ENCODE data around the gene MYH15. TPM values are rescaled to one million over a fixed set of nuclear protein-coding genes. Genes with fewer than 3 reads are reported as not detected.

MYH15 gene
- total and polyA plus RNA-seq, 2 of the 4 experiments (the other 2 are of a cell fraction) = 0.10 to 0.36 TPM

- Histone ChIP-seq H2AK5ac (ENCODE audit: low read depth, low read length) (peak overlapping the region; percentile 13; the same call in 1 of the 2 replicates), H3K36me3 (ENCODE audit: control insufficient read depth, insufficient read depth, low read length) (no peaks in the 10 kb centered on the region), H3K9me1 (ENCODE audit: insufficient read depth, low read length) (peaks cover 8% of the 10 kb centered on the region), H4K91ac (ENCODE audit: insufficient read depth, low read depth, low read length) (no peak overlapping the region; the same call in 1 of the 2 replicates), H2AK9ac (replicated peaks; ENCODE audit: low read depth, low read length, poor library complexity) (no peak overlapping the region), H3K9ac (ENCODE audit: low read depth, low read length) (no peak overlapping the region), H3K18ac (ENCODE audit: low read depth, low read length) (no peak overlapping the region), H4K20me1 (ENCODE audit: insufficient read depth, low read length) (no peaks in the 10 kb centered on the region), H3K23ac (ENCODE audit: low read depth, low read length) (no peak overlapping the region), H2BK15ac (ENCODE audit: low read depth, low read length) (no peak overlapping the region; the same call in 2 of the 3 replicates), H4K5ac (ENCODE audit: low read depth, low read length) (no peak overlapping the region), H3K4me1 (ENCODE audit: control insufficient read depth, insufficient read depth, low read length) (peaks cover 8% of the 10 kb centered on the region), H3K4me3 (ENCODE audit: insufficient read depth, low read depth, low read length) (no peak overlapping the region), H3K56ac (ENCODE audit: extremely low read depth, insufficient read depth, low read length) (no peak overlapping the region), H2BK120ac (ENCODE audit: low read depth, low read length) (0 out of 2 replicates have a peak overlapping the region, but pooled peaks have one; percentile 55), H3K4ac (ENCODE audit: low read depth, low read length) (0 out of 2 replicates have a peak overlapping the region, but pooled peaks have one; percentile 38), H4K8ac (ENCODE audit: low read depth in 2 of 2, low read length in 2 of 2) (no peak overlapping the region), H3K4me2 (ENCODE audit: low read depth, low read length) (no peak overlapping the region), H2AFZ (replicated peaks; ENCODE audit: low read length, poor library complexity) (no peak overlapping the region), H3K27me3 (ENCODE audit: control insufficient read depth, insufficient read depth, low read length) (no peaks in the 10 kb centered on the region), H2BK20ac (ENCODE audit: low read depth, low read length) (peak overlapping the region; percentile 79; the same call in 1 of the 2 replicates), H3K9me3 (ENCODE audit: control insufficient read depth, insufficient read depth, low read length) (no peaks in the 10 kb centered on the region), H3K79me1 (ENCODE audit: low read depth in 1 of 2, low read length in 2 of 2) (no peaks in the 10 kb centered on the region), H3K27ac (ENCODE audit: insufficient read depth, low read length) (no peak overlapping the region), H3K14ac (replicated peaks; ENCODE audit: low read depth, low read length) (0 out of 2 replicates have a peak overlapping the region, but pooled peaks have one; percentile 21), H2BK5ac (ENCODE audit: low read depth, low read length, poor library complexity, severe bottlenecking) (no peak overlapping the region)
- intact Hi-C loops (cut with micrococcal nuclease) (no loop called here), dilution Hi-C loops (cut with HindIII; ENCODE audit: low sequenced_read_pairs, unreplicated experiment) (no loop called here), in situ Hi-C loops (cut with MboI; ENCODE audit: low sequenced_read_pairs) (no loop called here)
- TF ChIP-seq NFE2L2 (IDR thresholded peaks at IDR 0.05; ENCODE audit: low read depth, low read length) = no peak
- TF ChIP-seq RCOR1 (IDR thresholded peaks at IDR 0.05; ENCODE audit: insufficient replicate concordance, low read length) = no peak
- no peak for TF ChIP-seq POLR2A (IDR thresholded peaks at IDR 0.05; ENCODE audit: low read depth, low read length)
- TF ChIP-seq, protein P1, sequence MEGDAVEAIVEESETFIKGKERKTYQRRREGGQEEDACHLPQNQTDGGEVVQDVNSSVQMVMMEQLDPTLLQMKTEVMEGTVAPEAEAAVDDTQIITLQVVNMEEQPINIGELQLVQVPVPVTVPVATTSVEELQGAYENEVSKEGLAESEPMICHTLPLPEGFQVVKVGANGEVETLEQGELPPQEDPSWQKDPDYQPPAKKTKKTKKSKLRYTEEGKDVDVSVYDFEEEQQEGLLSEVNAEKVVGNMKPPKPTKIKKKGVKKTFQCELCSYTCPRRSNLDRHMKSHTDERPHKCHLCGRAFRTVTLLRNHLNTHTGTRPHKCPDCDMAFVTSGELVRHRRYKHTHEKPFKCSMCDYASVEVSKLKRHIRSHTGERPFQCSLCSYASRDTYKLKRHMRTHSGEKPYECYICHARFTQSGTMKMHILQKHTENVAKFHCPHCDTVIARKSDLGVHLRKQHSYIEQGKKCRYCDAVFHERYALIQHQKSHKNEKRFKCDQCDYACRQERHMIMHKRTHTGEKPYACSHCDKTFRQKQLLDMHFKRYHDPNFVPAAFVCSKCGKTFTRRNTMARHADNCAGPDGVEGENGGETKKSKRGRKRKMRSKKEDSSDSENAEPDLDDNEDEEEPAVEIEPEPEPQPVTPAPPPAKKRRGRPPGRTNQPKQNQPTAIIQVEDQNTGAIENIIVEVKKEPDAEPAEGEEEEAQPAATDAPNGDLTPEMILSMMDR (conservative IDR thresholded peaks at IDR 0.05; ENCODE audit: low read depth, low read length) = no peak
- no peak for TF ChIP-seq SMC3 (IDR thresholded peaks at IDR 0.05; ENCODE audit: low read depth, low read length)
- no peak for TF ChIP-seq MXI1 (IDR thresholded peaks at IDR 0.05; ENCODE audit: borderline replicate concordance, low read depth, low read length)
- TF ChIP-seq, protein P2, sequence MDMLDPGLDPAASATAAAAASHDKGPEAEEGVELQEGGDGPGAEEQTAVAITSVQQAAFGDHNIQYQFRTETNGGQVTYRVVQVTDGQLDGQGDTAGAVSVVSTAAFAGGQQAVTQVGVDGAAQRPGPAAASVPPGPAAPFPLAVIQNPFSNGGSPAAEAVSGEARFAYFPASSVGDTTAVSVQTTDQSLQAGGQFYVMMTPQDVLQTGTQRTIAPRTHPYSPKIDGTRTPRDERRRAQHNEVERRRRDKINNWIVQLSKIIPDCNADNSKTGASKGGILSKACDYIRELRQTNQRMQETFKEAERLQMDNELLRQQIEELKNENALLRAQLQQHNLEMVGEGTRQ (IDR thresholded peaks at IDR 0.05; ENCODE audit: low read depth, low read length) = no peak
- no peak for TF ChIP-seq ELK1 (IDR thresholded peaks at IDR 0.05; ENCODE audit: borderline replicate concordance, low read depth, low read length)
- TF ChIP-seq BHLHE40 (IDR thresholded peaks at IDR 0.05; ENCODE audit: low read depth, low read length) = no peak
- no peak for TF ChIP-seq RFX5 (IDR thresholded peaks at IDR 0.05; ENCODE audit: low read depth, low read length)
- no peak for TF ChIP-seq CEBPB (IDR thresholded peaks at IDR 0.05; ENCODE audit: low read depth, low read length)
- no peak for TF ChIP-seq MAFK (IDR thresholded peaks at IDR 0.05; ENCODE audit: low read depth, low read length)
- TF ChIP-seq FOS (IDR thresholded peaks at IDR 0.05; ENCODE audit: low read depth, low read length) = no peak
- no peak for TF ChIP-seq RAD21 (IDR thresholded peaks at IDR 0.05; ENCODE audit: low read length)
- TF ChIP-seq MAZ (IDR thresholded peaks at IDR 0.05; ENCODE audit: borderline replicate concordance, low read depth, low read length) = no peak
- TF ChIP-seq CHD1 (IDR thresholded peaks at IDR 0.05; ENCODE audit: low read depth, low read length) = no peak
- ATAC-seq (ENCODE audit: low read depth) (no peak), DNase-seq (no peak)
- CTCF ChIA-PET = interaction anchor here (0.7 kb wide), 1 partner anchor 166 kb away, joined by 5 read pairs; no protein-coding TSS in a partner anchor
- POLR2A ChIA-PET (ENCODE audit: unreplicated experiment) = no interaction called here
- no TSS peak for BruUV-seq (replicated peaks)
Measured at GRCh38 chr3:108473711-108474110, 36.7 kb downstream of the MYH15 start.

Data from IMR-90 (cell line).